Heart left ventricle (tissue), 16 donors: Measurements from ENCODE around the gene FAM43B. TPM values are rescaled to one million over a fixed set of nuclear protein-coding genes. Genes with fewer than 3 reads are reported as not detected.
A peak's percentile ranks its signal among the peaks of the same experiment; 100 is the strongest.

Source experiments
- ATAC-seq, 4 donors: fragments of 200-7000 bp; cut with Tn5 transposase; one replicate each; pipeline ENCODE4 v1.9.1; 2020 to 2022; ENCODE audit warnings: moderate library complexity in 4 of 4, mild to moderate bottlenecking in 3 of 4, moderate number of reproducible peaks in 1 of 4
- DNase-seq, 5 donors: peaks; one replicate each; pipeline ENCODE4 v3.0.0-alpha.2; 2020
- H3K27ac ChIP-seq, 12 donors: fragments of 200-600 bp; sonication (generic) in 4 of 12; one replicate each; pipeline versions ENCODE4 v1.5.0 to v1.8.0; 2016 to 2022; ENCODE audit warnings: mild to moderate bottlenecking in 2 of 12
- H3K27me3 ChIP-seq, 9 donors: fragments of 200-600 bp; sonication (generic) in 2 of 9; one replicate each; pipeline versions ENCODE4 v1.5.1 to v1.8.0; 2016 to 2022; ENCODE audit warnings: mild to moderate bottlenecking in 3 of 9
- H3K36me3 ChIP-seq, 9 donors: fragments of 200-600 bp; sonication (generic) in 2 of 9; one replicate each; pipeline versions ENCODE4 v1.5.0 to v1.8.0; 2018 to 2022; ENCODE audit warnings: mild to moderate bottlenecking in 2 of 9
- H3K4me1 ChIP-seq, 12 donors: fragments of 200-600 bp; sonication (generic) in 4 of 12; one replicate each; pipeline versions ENCODE4 v1.5.0 to v1.8.0; 2016 to 2022; ENCODE audit warnings: mild to moderate bottlenecking in 3 of 12
- H3K4me3 ChIP-seq, 12 donors: fragments of 200-600 bp; sonication (generic) in 4 of 12; one replicate each; pipeline versions ENCODE4 v1.5.0 to v1.8.0; 2017 to 2022; ENCODE audit warnings: mild to moderate bottlenecking in 9 of 12, moderate library complexity in 4 of 12
- H3K9me3 ChIP-seq, 12 donors: fragments of 200-600 bp; sonication (generic) in 4 of 12; one replicate each; pipeline versions ENCODE4 v1.5.0 to v1.8.0; 2016 to 2022; ENCODE audit warnings: mild to moderate bottlenecking in 1 of 12
- POLR2A ChIP-seq, 2 donors: fragments of 450-650 bp; IDR thresholded peaks; one replicate each; pipeline ENCODE4 v1.6.1; 2017; ENCODE audit warnings: antibody characterized with exemption in 2 of 2, mild to moderate bottlenecking in 2 of 2, moderate library complexity in 2 of 2
- WGBS, 4 donors: extraction: QIAGEN DNeasy Blood & Tissue Kit in 2 of 4; methylation state at CpG; one replicate each; pipeline versions ENCODE4 v1.1.5 to v1.1.7; 2013 to 2018; 5-methylcytosine and 5-hydroxymethylcytosine counted together
- intact Hi-C, 10 donors: fragments of 100-400 bp; cut with DNase I; formaldehyde crosslinking; loops; one replicate each; pipeline versions ENCODE4 v1.11.1 to v1.14.2; 2022
- polyA plus RNA-seq, 2 donors: library from polyadenylated mRNA; stranded (reverse); fragments of 200-250 nt; gene quantifications; one replicate each; pipeline ENCODE4 v1.2.3, GENCODE V29; 2013
- total RNA-seq, 9 donors: library from RNA; depleted of rRNA in 2 of 9; stranded (reverse); fragments of >200 nt in 2 of 9; fragmentation: NEBNext Ultra II Directional in 3 of 9; extraction: Animal tissue kit (Norgen Biotek cat#: 25700) in 3 of 9; gene quantifications; one replicate each; pipeline versions ENCODE4 v1.1.0 to v1.2.4, GENCODE V29; 2016 to 2023
- TF ChIP-seq, protein P1 (sequence below), 12 donors: fragments of 200-600 bp; sonication (generic) in 4 of 12; IDR thresholded peaks; one replicate each; pipeline versions ENCODE4 v1.5.0 to v1.8.0; 2018 to 2022; ENCODE audit warnings: antibody characterized with exemption in 12 of 12, mild to moderate bottlenecking in 5 of 12
- donor health status: ischemic (EF 13 %, LVEDD 7.1; RV severe dilation, severe dysfunction).
- donor health status: healthy with polysubstance abuse.
- donor health status: DM: no; HTN: yes; CAD: no.
- donor health status: DM: no; HTN: no; CAD: no.
- donor health status: ischemic (EF 25% LVEDD 6.9; RV normal size, moderate dysfunction).
- donor health status: ischemic (EF 25% LVEDD 5.7; RV mildly dilated, moderate dysfunction).
- donor health status: healthy.
- donor health status: DM: yes; HTN: yes; CAD: no.
- donor health status: ischemic (EF 35%, LVEDD 5.7; RV mildly dilated, moderate dysfunction).
- donor health status: nonischemic (EF 11% LVEDD 7.7; RV severe dilation, severe dysfunction).
- donor health status: DM: yes; HTN: yes; CAD: no.
- donor health status: PGD.
- donor health status: ischemic (EF 29% LVEDD 5.4; RV normal size, mild dysfunction).
- donor health status: nonischemic (EF 23%, LVEDD 6.1; RV moderate dilation, normal function).

FAM43B gene
- total and polyA plus RNA-seq, 11 donors, result 1.2 to 5.2 (median 2.2) TPM

DNA sequence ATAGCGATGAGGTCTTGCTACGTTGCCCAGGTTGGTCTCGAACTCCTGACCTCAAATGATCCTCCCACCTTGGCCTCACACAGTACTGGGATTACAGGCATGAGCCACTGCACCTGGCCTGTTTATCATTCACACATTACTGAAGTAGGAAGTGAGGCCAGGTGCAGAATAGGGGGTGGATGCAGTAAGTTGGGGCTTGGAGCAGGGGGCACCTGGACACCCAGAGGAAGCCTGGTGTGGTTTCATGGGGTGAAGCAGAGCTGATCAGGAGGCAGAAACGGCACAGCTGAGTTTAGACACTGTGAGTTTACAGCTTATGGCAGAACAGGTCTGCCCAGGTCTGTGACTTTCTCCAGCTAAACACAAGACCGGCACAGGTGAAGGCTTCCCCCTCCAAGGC lies 41.4 kb downstream of the FAM43B start:
- Histone ChIP-seq H3K27me3 (peaks cover 0 to 30% (median 5%) of the 10 kb centered on the region in 9 donors), H3K9me3 (no peaks in the 10 kb centered on the region), H3K27ac (no peak overlapping the region), H3K4me1 (peaks cover 0 to 49% (median 13%) of the 10 kb centered on the region in 12 donors), H3K36me3 (no peaks in the 10 kb centered on the region), H3K4me3 (no peak overlapping the region)
- TF ChIP-seq, protein P1, sequence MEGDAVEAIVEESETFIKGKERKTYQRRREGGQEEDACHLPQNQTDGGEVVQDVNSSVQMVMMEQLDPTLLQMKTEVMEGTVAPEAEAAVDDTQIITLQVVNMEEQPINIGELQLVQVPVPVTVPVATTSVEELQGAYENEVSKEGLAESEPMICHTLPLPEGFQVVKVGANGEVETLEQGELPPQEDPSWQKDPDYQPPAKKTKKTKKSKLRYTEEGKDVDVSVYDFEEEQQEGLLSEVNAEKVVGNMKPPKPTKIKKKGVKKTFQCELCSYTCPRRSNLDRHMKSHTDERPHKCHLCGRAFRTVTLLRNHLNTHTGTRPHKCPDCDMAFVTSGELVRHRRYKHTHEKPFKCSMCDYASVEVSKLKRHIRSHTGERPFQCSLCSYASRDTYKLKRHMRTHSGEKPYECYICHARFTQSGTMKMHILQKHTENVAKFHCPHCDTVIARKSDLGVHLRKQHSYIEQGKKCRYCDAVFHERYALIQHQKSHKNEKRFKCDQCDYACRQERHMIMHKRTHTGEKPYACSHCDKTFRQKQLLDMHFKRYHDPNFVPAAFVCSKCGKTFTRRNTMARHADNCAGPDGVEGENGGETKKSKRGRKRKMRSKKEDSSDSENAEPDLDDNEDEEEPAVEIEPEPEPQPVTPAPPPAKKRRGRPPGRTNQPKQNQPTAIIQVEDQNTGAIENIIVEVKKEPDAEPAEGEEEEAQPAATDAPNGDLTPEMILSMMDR (IDR thresholded peaks at IDR 0.05), result no peak
- no peak for TF ChIP-seq POLR2A (IDR thresholded peaks at IDR 0.05)
- DNase-seq (no peak), ATAC-seq (no peak)
- WGBS, 4 donors, result 90 to 96% (median 92%) methylated on average over 5 of the region's 5 CpGs
- intact Hi-C loops, result no loop called here

DNA sequence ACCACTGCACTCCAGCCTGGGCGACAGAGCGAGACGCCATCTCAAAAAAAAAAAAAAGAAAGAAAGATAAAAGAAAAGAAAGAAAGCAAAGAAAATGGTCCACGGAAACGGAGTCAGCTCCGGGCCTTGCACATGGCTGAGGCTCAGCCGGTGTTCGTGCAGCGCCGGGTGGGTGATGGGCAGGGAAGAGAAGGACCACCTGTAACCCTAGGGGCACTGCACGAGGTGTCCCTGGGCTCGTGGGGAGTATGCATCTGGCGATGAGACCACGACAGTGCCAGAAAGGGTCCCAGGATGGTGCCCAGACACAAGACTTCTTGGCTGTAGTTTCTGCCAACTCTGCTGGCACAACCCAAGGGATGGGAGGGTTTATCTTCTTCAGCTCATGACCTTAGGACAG lies 42.4 kb downstream of the FAM43B start:
- no peak for DNase-seq
- WGBS, 4 donors, result 86 to 92% (median 87%) methylated on average over 14 of the region's 14 CpGs
- H3K27ac ChIP-seq, result no peak overlapping the region
- intact Hi-C loops, result no loop called here
- peaks cover 0 to 40% (median 6%) of the 10 kb centered on the region in 12 donors for H3K4me1 ChIP-seq
- no peak for ATAC-seq
- no peak for TF ChIP-seq POLR2A (IDR thresholded peaks at IDR 0.05)
- TF ChIP-seq, protein P1 (IDR thresholded peaks at IDR 0.05), result no peak
- H3K9me3 ChIP-seq, result no peaks in the 10 kb centered on the region
- H3K4me3 ChIP-seq, result no peak overlapping the region
- H3K36me3 ChIP-seq, result no peaks in the 10 kb centered on the region
- peaks cover 0 to 21% (median 0%) of the 10 kb centered on the region in 9 donors for H3K27me3 ChIP-seq

DNA sequence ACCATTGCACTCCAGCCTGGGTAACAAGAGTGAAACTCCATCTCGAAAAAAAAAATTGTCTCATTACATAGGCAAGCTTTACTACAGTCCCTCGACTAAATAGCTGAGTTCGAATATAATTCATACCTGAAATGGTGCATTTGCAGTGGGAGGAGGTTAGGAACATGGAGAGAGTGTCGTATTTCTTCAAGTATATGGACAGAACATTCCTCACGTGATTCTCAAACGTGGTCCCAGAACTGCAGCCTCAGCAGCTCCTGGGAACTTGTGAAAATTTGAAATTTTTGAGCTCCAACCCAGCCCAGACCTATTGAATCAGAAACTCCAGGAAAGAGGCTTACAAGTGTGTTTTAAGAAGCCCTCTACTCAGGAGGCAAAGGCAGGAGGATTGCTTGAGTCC lies 43.7 kb downstream of the FAM43B start:
- WGBS, 4 donors, result 61 to 66% (median 65%) methylated on average over 6 of the region's 6 CpGs
- peak overlapping the region in 1 of 12 donors; percentile 87 for H3K27ac ChIP-seq

DNA sequence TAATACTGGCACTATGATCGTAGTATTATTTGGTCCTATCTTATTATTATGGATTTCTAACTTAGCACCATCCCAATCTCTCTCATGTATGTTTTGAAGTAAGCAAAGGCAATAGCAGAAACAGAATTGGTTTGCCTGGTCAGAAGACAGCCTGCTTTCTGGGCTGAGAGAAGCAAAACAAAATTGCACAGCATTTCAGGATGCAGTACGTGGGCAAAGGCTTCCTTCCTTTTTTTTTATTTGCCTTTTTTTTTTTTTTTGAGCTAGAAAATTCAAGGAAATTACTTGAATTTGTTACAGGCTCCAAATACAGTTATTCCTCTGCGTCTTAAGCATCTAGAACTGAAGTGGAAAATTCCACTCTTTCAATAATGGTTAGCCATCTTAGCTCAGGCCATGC lies 45.3 kb downstream of the FAM43B start:
- H3K9me3 ChIP-seq, result no peaks in the 10 kb centered on the region
- H3K27ac ChIP-seq, result peak overlapping the region in 8 of 12 donors; percentile 8 to 87 (median 46)
- H3K27me3 ChIP-seq, result no peaks in the 10 kb centered on the region
- peak in 1 of 4 donors; percentile 54 for ATAC-seq
- WGBS, 4 donors, result 63 to 67% (median 65%) methylated on average over 3 of the region's 3 CpGs
- peak overlapping the region in 1 of 12 donors; percentile 23 for H3K4me3 ChIP-seq
- TF ChIP-seq, protein P1 (IDR thresholded peaks at IDR 0.05), result no peak
- no peak for TF ChIP-seq POLR2A (IDR thresholded peaks at IDR 0.05)
- no peaks in the 10 kb centered on the region for H3K36me3 ChIP-seq
- peaks cover 0 to 29% (median 2%) of the 10 kb centered on the region in 12 donors for H3K4me1 ChIP-seq
- intact Hi-C loops, result no loop called here
- DNase-seq, result no peak

More for the DNA sequence above, 43.7 kb downstream of the FAM43B start:
- Histone ChIP-seq H3K27me3 (peaks cover 0 to 11% (median 0%) of the 10 kb centered on the region in 9 donors), H3K4me1 (peaks cover 0 to 29% (median 2%) of the 10 kb centered on the region in 12 donors), H3K9me3 (no peaks in the 10 kb centered on the region), H3K4me3 (no peak overlapping the region), H3K36me3 (no peaks in the 10 kb centered on the region)
- no peak for TF ChIP-seq POLR2A (IDR thresholded peaks at IDR 0.05)
- TF ChIP-seq, protein P1 (IDR thresholded peaks at IDR 0.05), result no peak
- intact Hi-C loops, result no loop called here
- ATAC-seq (no peak), DNase-seq (no peak)
